Liver (tissue), 9 donors: ENCODE measurements around the gene C19orf25. TPM values are rescaled to one million over a fixed set of nuclear protein-coding genes. Genes with fewer than 3 reads are reported as not detected.

ENCODE experiments used
- DNase-seq: peaks from one replicate; pipeline ENCODE4 v3.0.0-alpha.2; 2017; ENCODE audit warnings: low spot score
- H3K27ac ChIP-seq, 2 donors: one replicate each; pipeline ENCODE4 v1.7.0; 2013; ENCODE audit warnings: inconsistent platforms in 2 of 2, low read length in 2 of 2, control low read depth in 1 of 2, low read depth in 1 of 2, mild to moderate bottlenecking in 1 of 2
- H3K27me3 ChIP-seq, 4 donors: one replicate each; pipeline versions ENCODE4 v1.6.1 to v1.7.0; 2013; ENCODE audit warnings: low read length in 3 of 4, inconsistent platforms in 1 of 4, mild to moderate bottlenecking in 1 of 4, moderate library complexity in 1 of 4; ENCODE audit not compliant: control insufficient read depth in 4 of 4, insufficient read depth in 4 of 4
- H3K36me3 ChIP-seq, 4 donors: one replicate each; pipeline versions ENCODE4 v1.6.1 to v1.7.0; 2013; ENCODE audit warnings: low read length in 3 of 4, mild to moderate bottlenecking in 3 of 4, low read depth in 1 of 4, moderate library complexity in 1 of 4; ENCODE audit not compliant: control insufficient read depth in 4 of 4, insufficient read depth in 3 of 4
- H3K4me1 ChIP-seq, 4 donors: one replicate each; pipeline versions ENCODE4 v1.6.1 to v1.7.0; 2013; ENCODE audit warnings: low read length in 3 of 4, mild to moderate bottlenecking in 3 of 4, moderate library complexity in 1 of 4; ENCODE audit not compliant: control insufficient read depth in 4 of 4, insufficient read depth in 4 of 4
- H3K4me3 ChIP-seq, 3 donors: one replicate each; pipeline versions ENCODE4 v1.6.1 to v1.7.0; 2013; ENCODE audit warnings: low read length in 3 of 3, control low read depth in 1 of 3, low read depth in 1 of 3, mild to moderate bottlenecking in 1 of 3
- H3K9ac ChIP-seq, 2 donors: one replicate each; pipeline ENCODE4 v1.7.0; 2013; ENCODE audit warnings: low read length in 2 of 2, mild to moderate bottlenecking in 2 of 2, moderate library complexity in 2 of 2, control low read depth in 1 of 2, low read depth in 1 of 2
- H3K9me3 ChIP-seq, 4 donors: one replicate each; pipeline versions ENCODE4 v1.6.1 to v1.7.0; 2013; ENCODE audit warnings: low read length in 3 of 4; ENCODE audit not compliant: control insufficient read depth in 4 of 4
- EGR1 ChIP-seq, 2 donors: IDR thresholded peaks; 2 replicates each; pipeline ENCODE4 v1.6.1; 2016 to 2018; ENCODE audit warnings: antibody characterized with exemption in 2 of 2, low read depth in 2 of 2
- FOXA1 ChIP-seq: IDR thresholded peaks from 2 replicates; pipeline ENCODE4 v1.6.1; 2016; ENCODE audit warnings: antibody characterized with exemption
- FOXA2 ChIP-seq: IDR thresholded peaks from 2 replicates; pipeline ENCODE4 v1.6.1; 2016; ENCODE audit warnings: antibody characterized with exemption
- GABPA ChIP-seq, 2 donors: IDR thresholded peaks in 1 of 2; conservative IDR thresholded peaks in 1 of 2; 2 replicates each; pipeline ENCODE4 v1.6.1; 2016; ENCODE audit warnings: antibody characterized with exemption in 2 of 2, mild to moderate bottlenecking in 1 of 2, moderate library complexity in 1 of 2
- HNF4A ChIP-seq, 2 donors: conservative IDR thresholded peaks; 2 replicates each; pipeline ENCODE4 v1.6.1; 2016; ENCODE audit warnings: antibody characterized with exemption in 2 of 2, mild to moderate bottlenecking in 2 of 2
- HNF4G ChIP-seq: IDR thresholded peaks from 2 replicates; pipeline ENCODE4 v1.6.1; 2016; ENCODE audit warnings: antibody characterized with exemption
- JUND ChIP-seq, 2 donors: IDR thresholded peaks; 2 replicates each; pipeline ENCODE4 v1.6.1; 2016; ENCODE audit warnings: antibody characterized with exemption in 2 of 2
- NR2F2 ChIP-seq: IDR thresholded peaks from 2 replicates; pipeline ENCODE4 v1.6.1; 2016; ENCODE audit warnings: antibody characterized with exemption
- RAD21 ChIP-seq, 2 donors: IDR thresholded peaks; 2 replicates each; pipeline ENCODE4 v1.6.1; 2016; ENCODE audit warnings: antibody characterized with exemption in 2 of 2, mild to moderate bottlenecking in 2 of 2
- RXRA ChIP-seq, 2 donors: IDR thresholded peaks; 2 replicates each; pipeline ENCODE4 v1.6.1; 2017 to 2018; ENCODE audit warnings: antibody characterized with exemption in 2 of 2, mild to moderate bottlenecking in 1 of 2
- SP1 ChIP-seq: IDR thresholded peaks from 2 replicates; pipeline ENCODE4 v1.6.1; 2018; ENCODE audit warnings: antibody characterized with exemption, mild to moderate bottlenecking
- TAF1 ChIP-seq: conservative IDR thresholded peaks from 2 replicates; pipeline ENCODE4 v1.6.1; 2016; ENCODE audit warnings: antibody characterized with exemption, mild to moderate bottlenecking
- YY1 ChIP-seq: IDR thresholded peaks from 2 replicates; pipeline ENCODE4 v1.6.1; 2016; ENCODE audit warnings: antibody characterized with exemption, mild to moderate bottlenecking
- WGBS: extraction: QIAGEN DNeasy Blood & Tissue Kit; methylation state at CpG from one replicate; pipeline ENCODE4 v1.1.7; 2013; 5-methylcytosine and 5-hydroxymethylcytosine counted together
- polyA plus RNA-seq, 2 donors: library from polyadenylated mRNA; stranded (reverse) in 1 of 2; unstranded in 1 of 2; fragments of 200-250 nt in 1 of 2; fragments of >200 nt in 1 of 2; fragmentation: Nextera tagmentation in 1 of 2; extraction: Ambion mirVana in 1 of 2; gene quantifications; one replicate each; pipeline versions ENCODE4 v1.2.1 to v1.2.3, GENCODE V29; 2013 to 2015
- total RNA-seq, 2 donors: library from RNA; depleted of rRNA; stranded (reverse); fragments of >200 nt; gene quantifications; one replicate each; pipeline ENCODE4 v1.2.3, GENCODE V29; 2014
- TF ChIP-seq, protein P1 (sequence below): fragments of 150-350 bp; IDR thresholded peaks from 2 replicates; pipeline ENCODE4 v1.5.1; 2017; ENCODE audit warnings: improper control_type of control experiment, low read depth, low read length; ENCODE audit not compliant: missing input control
- TF ChIP-seq, protein P2 (sequence below): IDR thresholded peaks from 2 replicates; pipeline ENCODE4 v1.6.1; 2016; ENCODE audit warnings: antibody characterized with exemption
- TF ChIP-seq, protein P3 (sequence below): IDR thresholded peaks from 2 replicates; pipeline ENCODE4 v1.6.1; 2016; ENCODE audit warnings: antibody characterized with exemption
- TF ChIP-seq, protein P4 (sequence below): IDR thresholded peaks from 2 replicates; pipeline ENCODE4 v1.6.1; 2016; ENCODE audit warnings: antibody characterized with exemption
- TF ChIP-seq, protein P5 (sequence below): IDR thresholded peaks from 2 replicates; pipeline ENCODE4 v1.6.1; 2016; ENCODE audit warnings: antibody characterized with exemption, mild to moderate bottlenecking
- donor health status: healthy.
- donor health status: healthy.
- donor health status: healthy.
- donor health status: healthy.
- donor health status: healthy.

The C19orf25 gene
- total and polyA plus RNA-seq, 4 donors: 15.1 to 19.8 (median 18.5) TPM

DNA sequence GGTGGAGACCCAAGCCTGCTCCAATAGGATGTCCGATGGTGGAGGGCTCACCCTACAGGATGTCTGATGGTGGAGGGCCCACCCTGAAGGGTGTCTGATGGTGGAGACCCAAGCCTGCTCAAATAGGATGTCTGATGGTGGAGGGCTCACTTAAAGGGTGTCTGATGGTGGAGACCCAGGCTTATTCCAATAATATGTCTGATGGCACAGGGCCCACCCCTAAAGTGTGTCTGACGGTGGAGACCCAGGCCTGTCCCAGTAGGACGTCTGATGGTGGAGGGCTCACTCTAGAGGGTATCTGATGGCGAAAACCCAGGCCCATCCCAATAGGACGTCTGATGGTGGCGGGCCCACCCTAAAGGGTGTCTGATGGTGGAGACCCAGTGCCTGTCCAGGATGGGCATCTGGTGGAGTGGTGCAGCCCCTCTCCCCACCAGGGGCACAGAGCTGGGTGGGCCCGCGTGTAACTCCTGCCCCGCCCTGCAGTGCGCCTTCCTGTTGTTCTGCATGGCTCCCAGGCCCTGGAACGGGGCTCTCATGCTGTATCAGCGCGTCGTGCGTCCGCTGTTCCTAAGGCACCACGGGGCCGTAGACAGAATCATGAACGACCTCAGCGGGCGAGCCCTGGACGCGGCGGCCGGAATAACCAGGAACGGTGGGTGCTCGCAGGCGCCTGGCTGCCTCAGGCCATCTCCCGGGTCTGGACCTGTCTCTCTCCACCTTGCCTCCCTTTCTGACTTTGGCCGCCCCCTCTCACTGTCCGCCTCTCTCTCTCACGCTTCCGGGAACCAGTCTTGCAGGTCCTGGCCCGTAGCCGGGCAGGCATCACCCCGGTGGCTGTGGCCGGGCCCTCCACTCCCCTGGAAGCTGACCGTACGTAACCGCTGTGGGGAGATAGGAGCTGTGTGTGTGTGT, 17.0 kb upstream of the C19orf25 start:
- Histone ChIP-seq H3K27ac (no peak overlapping the region), H3K4me3 (no peak overlapping the region), H3K4me1 (peaks cover 6 to 38% (median 25%) of the 10 kb centered on the region in 4 donors), H3K9ac (no peak overlapping the region), H3K36me3 (peaks cover 0 to 2% (median 0%) of the 10 kb centered on the region in 4 donors), H3K9me3 (no peaks in the 10 kb centered on the region), H3K27me3 (no peaks in the 10 kb centered on the region)
- DNase-seq: no peak
- no peak for TF ChIP-seq RXRA (IDR thresholded peaks at IDR 0.05)
- TF ChIP-seq SP1: no peak
- TF ChIP-seq JUND (IDR thresholded peaks at IDR 0.05): no peak
- TF ChIP-seq TAF1: no peak
- TF ChIP-seq, protein P1, sequence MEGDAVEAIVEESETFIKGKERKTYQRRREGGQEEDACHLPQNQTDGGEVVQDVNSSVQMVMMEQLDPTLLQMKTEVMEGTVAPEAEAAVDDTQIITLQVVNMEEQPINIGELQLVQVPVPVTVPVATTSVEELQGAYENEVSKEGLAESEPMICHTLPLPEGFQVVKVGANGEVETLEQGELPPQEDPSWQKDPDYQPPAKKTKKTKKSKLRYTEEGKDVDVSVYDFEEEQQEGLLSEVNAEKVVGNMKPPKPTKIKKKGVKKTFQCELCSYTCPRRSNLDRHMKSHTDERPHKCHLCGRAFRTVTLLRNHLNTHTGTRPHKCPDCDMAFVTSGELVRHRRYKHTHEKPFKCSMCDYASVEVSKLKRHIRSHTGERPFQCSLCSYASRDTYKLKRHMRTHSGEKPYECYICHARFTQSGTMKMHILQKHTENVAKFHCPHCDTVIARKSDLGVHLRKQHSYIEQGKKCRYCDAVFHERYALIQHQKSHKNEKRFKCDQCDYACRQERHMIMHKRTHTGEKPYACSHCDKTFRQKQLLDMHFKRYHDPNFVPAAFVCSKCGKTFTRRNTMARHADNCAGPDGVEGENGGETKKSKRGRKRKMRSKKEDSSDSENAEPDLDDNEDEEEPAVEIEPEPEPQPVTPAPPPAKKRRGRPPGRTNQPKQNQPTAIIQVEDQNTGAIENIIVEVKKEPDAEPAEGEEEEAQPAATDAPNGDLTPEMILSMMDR: no peak
- no peak for TF ChIP-seq NR2F2
- TF ChIP-seq FOXA1: no peak
- no peak for TF ChIP-seq FOXA2
- TF ChIP-seq YY1: no peak
- no peak for TF ChIP-seq RAD21 (IDR thresholded peaks at IDR 0.05)
- TF ChIP-seq, protein P2, sequence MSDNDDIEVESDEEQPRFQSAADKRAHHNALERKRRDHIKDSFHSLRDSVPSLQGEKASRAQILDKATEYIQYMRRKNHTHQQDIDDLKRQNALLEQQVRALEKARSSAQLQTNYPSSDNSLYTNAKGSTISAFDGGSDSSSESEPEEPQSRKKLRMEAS: no peak
- TF ChIP-seq, protein P3, sequence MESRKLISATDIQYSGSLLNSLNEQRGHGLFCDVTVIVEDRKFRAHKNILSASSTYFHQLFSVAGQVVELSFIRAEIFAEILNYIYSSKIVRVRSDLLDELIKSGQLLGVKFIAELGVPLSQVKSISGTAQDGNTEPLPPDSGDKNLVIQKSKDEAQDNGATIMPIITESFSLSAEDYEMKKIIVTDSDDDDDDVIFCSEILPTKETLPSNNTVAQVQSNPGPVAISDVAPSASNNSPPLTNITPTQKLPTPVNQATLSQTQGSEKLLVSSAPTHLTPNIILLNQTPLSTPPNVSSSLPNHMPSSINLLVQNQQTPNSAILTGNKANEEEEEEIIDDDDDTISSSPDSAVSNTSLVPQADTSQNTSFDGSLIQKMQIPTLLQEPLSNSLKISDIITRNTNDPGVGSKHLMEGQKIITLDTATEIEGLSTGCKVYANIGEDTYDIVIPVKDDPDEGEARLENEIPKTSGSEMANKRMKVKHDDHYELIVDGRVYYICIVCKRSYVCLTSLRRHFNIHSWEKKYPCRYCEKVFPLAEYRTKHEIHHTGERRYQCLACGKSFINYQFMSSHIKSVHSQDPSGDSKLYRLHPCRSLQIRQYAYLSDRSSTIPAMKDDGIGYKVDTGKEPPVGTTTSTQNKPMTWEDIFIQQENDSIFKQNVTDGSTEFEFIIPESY: no peak
- no peak for TF ChIP-seq EGR1 (IDR thresholded peaks at IDR 0.05; ENCODE audit: low read depth in 2 of 2)
- TF ChIP-seq, protein P4, sequence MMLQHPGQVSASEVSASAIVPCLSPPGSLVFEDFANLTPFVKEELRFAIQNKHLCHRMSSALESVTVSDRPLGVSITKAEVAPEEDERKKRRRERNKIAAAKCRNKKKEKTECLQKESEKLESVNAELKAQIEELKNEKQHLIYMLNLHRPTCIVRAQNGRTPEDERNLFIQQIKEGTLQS: no peak
- TF ChIP-seq GABPA (IDR thresholded peaks at IDR 0.05 in 1 of 2, conservative IDR thresholded peaks at IDR 0.05 in 1 of 2): no peak
- no peak for TF ChIP-seq HNF4A (conservative IDR thresholded peaks at IDR 0.05)
- TF ChIP-seq, protein P5, sequence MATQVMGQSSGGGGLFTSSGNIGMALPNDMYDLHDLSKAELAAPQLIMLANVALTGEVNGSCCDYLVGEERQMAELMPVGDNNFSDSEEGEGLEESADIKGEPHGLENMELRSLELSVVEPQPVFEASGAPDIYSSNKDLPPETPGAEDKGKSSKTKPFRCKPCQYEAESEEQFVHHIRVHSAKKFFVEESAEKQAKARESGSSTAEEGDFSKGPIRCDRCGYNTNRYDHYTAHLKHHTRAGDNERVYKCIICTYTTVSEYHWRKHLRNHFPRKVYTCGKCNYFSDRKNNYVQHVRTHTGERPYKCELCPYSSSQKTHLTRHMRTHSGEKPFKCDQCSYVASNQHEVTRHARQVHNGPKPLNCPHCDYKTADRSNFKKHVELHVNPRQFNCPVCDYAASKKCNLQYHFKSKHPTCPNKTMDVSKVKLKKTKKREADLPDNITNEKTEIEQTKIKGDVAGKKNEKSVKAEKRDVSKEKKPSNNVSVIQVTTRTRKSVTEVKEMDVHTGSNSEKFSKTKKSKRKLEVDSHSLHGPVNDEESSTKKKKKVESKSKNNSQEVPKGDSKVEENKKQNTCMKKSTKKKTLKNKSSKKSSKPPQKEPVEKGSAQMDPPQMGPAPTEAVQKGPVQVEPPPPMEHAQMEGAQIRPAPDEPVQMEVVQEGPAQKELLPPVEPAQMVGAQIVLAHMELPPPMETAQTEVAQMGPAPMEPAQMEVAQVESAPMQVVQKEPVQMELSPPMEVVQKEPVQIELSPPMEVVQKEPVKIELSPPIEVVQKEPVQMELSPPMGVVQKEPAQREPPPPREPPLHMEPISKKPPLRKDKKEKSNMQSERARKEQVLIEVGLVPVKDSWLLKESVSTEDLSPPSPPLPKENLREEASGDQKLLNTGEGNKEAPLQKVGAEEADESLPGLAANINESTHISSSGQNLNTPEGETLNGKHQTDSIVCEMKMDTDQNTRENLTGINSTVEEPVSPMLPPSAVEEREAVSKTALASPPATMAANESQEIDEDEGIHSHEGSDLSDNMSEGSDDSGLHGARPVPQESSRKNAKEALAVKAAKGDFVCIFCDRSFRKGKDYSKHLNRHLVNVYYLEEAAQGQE: no peak
- TF ChIP-seq HNF4G: no peak
- 88% methylated on average over 40 of the region's 40 CpGs for WGBS
